T-helper 1 cell treated with Interleukin-12 subunit alpha and Interleukin-12 subunit beta and Interleukin-4 antibody, amounts not matched to agents 30 ng/mL and 1 ng/mL, for 36 hours (primary cell): ENCODE results near the gene PCDHB11. TPM values are rescaled to one million over a fixed set of nuclear protein-coding genes. Genes with fewer than 3 reads are reported as not detected.
"Not testable (repeated sequence)": the region's sequence is repeated elsewhere in the genome, so short reads cannot be mapped to it uniquely, and the experiment has no call there.

Source experiments
- intact Hi-C: fragments of 100-400 bp; cut with micrococcal nuclease; formaldehyde crosslinking; loops from one replicate; pipeline ENCODE4 v1.15.1; 2024
- total RNA-seq: library from RNA; stranded (reverse); gene quantifications from 2 replicates; pipeline ENCODE4 v1.2.3, GENCODE V29; 2022

The PCDHB11 gene
- not detected in 2 replicates for total RNA-seq

DNA sequence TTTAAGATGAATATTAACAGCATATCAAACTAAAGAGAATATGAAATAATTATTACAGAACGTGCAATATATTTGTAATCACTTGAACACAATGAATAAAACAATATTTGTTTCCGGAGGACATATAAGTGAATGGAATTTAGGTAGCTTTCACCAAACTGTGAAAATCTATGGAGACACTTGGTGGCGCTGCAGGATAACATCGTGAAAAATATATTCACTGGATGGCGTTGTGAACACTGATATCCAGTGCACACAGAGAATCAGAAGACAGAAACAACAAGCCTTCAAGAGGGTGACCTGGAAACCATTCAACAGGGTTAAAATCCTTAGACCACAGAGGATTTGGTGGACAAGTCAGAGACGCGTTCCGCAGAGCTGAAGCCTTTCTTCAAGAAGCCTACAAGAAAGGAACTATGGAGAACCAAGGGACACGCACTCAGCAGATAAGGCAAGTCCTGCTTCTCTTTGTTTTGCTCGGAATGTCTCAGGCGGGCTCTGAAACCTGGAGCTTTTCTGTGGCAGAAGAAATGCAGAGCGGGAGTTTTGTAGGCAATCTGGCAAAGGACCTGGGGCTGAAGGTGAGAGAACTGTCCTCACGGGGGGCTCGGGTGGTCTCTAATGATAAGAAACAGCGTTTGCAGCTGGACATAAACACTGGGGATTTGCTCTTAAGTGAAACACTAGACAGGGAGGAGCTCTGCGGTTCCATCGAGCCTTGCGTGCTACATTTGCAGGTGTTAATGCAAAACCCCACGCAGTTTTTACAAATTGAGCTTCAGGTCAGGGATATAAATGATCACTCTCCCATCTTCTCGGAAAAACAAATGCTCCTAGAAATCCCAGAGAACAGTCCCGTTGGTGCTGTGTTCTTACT is at the start of gene PCDHB11:
PCDHB11 (plus strand) TSS at position 269 of the 877 bp plus-strand sequence; CDS start at position 417, 148 bp downstream.
- intact Hi-C loops, result loop anchor here (10.0 kb wide), 1 partner anchor 165 kb away; the partner anchor contains the start of gene PCDHGA5

DNA sequence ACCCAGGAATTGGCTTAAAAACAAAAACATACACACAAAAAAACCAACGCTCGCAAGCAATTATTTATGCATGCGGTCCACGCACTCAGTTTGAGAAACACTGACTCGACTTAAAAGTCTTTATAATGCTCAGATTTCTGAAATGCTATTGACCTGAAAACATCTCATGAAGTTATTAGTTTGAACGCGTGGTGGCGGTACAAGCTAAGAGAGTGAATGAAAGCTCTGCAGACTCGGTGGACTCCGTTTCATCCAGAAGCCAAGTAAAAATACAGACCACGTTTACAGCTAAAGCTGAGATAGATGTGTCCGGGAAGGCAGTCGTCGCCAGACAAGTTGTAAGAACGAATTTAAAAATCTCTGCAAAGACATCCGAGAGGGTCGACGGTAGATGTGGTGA is 49.6 kb upstream of the PCDHB11 start, which contains the start of gene PCDHB6:
PCDHB6 (plus strand) TSS at position 246 of the 400 bp plus-strand sequence. CDS start 201 bp downstream, outside the sequence.
- intact Hi-C loops, result loop anchor here (10.0 kb wide), 1 partner anchor 265 kb away; the partner anchor contains the start of gene PCDHA13

DNA sequence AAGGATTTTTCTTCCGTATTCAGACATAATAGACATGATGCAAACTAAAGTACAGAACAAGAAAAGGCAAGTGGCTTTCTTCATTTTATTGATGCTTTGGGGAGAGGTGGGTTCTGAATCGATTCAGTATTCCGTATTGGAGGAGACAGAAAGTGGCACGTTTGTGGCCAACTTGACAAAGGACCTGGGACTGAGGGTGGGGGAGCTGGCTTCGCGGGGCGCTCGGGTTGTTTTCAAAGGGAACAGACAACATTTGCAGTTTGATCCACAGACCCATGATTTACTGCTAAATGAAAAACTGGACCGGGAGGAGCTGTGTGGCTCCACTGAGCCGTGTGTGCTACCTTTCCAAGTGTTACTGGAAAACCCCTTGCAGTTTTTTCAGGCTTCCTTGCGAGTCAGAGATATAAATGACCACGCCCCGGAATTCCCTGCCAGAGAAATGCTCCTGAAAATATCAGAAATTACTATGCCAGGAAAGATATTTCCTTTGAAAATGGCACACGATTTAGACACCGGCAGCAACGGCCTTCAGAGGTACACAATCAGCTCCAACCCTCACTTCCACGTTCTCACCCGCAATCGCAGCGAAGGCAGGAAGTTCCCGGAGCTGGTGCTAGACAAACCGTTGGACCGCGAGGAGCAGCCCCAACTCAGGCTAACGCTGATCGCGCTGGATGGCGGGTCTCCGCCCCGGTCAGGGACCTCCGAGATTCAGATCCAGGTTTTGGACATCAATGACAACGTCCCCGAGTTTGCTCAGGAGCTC is 49.0 kb upstream of the PCDHB11 start:
- intact Hi-C loops, result loop anchor here (10.0 kb wide), 1 partner anchor 266 kb away; the partner anchor contains the start of gene PCDHA13

DNA sequence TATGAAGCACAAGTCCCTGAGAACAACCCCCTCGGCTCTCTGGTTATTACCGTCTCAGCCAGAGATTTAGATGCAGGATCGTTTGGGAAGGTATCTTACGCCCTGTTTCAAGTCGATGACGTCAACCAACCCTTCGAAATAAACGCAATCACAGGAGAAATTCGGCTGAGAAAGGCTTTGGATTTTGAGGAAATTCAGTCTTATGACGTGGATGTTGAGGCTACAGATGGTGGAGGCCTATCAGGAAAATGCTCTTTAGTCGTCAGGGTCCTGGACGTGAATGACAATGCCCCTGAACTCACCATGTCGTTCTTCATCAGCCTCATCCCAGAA is 48.5 kb upstream of the PCDHB11 start:
- intact Hi-C loops, result loop anchor here (10.0 kb wide), 1 partner anchor 266 kb away; the partner anchor contains the start of gene PCDHA13

DNA sequence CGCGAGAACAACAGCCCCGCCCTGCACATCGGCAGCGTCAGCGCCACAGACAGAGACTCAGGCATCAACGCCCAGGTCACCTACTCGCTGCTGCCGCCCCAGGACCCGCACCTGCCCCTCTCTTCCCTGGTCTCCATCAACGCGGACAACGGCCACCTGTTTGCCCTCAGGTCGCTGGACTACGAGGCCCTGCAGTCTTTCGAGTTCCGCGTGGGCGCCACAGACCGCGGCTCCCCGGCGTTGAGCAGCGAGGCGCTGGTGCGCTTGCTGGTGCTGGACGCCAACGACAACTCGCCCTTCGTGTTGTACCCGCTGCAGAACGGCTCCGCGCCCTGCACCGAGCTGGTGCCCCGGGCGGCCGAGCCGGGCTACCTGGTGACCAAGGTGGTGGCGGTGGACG is 47.8 kb upstream of the PCDHB11 start:
- intact Hi-C loops, result loop anchor here (10.0 kb wide), 1 partner anchor 267 kb away; the partner anchor contains the start of gene PCDHA13

DNA sequence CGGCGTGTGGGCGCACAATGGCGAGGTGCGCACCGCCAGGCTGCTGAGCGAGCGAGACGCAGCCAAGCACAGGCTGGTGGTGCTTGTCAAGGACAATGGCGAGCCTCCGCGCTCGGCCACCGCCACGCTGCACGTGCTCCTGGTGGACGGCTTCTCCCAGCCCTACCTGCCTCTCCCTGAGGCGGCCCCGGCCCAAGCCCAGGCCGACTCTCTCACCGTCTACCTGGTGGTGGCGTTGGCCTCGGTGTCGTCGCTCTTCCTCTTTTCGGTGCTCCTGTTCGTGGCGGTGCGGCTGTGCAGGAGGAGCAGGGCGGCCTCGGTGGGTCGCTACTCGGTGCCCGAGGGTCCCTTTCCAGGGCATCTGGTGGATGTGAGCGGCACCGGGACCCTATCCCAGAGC is 47.3 kb upstream of the PCDHB11 start:
- intact Hi-C loops, result loop anchor here (10.0 kb wide), 1 partner anchor 267 kb away; the partner anchor contains the start of gene PCDHA13

DNA sequence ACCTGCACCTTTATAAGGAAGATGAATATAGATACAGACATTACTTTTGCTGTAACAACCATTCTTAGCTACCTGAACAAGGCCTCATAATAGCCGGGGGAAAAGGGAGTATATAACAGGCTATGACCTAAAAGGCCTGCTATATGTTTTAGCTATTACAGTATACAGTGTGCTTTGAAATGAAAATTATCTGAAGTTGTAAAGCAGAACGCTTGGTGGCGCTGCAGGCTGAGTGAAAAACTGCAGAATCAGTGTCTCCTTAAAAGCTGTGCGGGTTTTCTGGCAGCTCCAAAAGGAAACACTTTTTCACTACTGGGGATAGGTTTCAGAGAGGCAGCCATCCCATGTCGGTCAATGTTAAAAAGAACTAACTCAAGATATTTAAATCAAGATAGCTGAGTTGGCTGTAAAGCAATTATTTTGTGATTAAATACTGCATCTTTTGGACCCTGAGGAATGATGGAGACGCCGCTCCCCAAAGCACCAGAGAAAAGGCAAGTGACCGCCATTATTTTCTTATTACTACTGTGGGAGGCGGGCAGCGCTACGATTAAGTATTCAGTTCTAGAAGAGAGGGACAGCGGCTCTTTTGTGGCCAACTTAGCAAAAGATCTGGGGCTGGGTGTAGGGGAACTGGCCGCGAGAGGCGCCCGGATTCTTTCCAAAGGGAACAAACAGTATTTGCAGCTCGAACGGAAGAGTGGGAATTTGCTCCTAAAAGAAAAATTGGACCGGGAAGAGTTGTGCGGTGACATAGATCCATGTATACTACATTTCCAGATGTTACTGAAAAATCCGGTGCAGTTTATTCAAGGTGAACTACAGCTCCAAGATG is 43.7 kb upstream of the PCDHB11 start:
- intact Hi-C loops, result loop anchor here (10.0 kb wide), 1 partner anchor 271 kb away; the partner anchor contains the start of gene PCDHA13

DNA sequence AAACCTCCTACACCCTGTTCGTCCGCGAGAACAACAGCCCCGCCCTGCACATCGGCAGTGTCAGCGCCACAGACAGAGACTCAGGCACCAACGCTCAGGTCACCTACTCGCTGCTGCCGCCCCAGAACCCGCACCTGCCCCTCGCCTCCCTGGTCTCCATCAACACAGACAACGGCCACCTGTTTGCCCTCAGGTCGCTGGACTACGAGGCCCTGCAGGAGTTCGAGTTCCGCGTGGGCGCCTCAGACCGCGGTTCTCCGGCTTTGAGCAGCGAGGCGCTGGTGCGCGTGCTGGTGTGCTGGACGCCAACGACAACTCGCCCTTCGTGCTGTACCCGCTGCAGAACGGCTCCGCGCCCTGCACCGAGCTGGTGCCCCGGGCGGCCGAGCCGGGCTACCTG is 42.1 kb upstream of the PCDHB11 start:
- intact Hi-C loops, result loop anchor here (10.0 kb wide), 1 partner anchor 273 kb away; the partner anchor contains the start of gene PCDHA13

DNA sequence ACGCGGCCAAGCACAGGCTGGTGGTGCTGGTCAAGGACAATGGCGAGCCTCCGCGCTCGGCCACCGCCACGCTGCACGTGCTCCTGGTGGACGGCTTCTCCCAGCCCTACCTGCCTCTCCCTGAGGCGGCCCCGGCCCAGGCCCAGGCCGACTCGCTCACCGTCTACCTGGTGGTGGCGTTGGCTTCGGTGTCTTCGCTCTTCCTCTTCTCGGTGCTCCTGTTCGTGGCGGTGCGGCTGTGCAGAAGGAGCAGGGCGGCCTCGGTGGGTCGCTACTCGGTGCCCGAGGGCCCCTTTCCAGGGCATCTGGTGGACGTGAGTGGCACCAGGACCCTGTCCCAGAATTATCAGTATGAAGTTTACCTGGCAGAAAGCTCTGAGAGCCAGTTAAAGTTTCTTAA is 41.5 kb upstream of the PCDHB11 start:
- intact Hi-C loops, result loop anchor here (10.0 kb wide), 1 partner anchor 273 kb away; the partner anchor contains the start of gene PCDHA13

DNA sequence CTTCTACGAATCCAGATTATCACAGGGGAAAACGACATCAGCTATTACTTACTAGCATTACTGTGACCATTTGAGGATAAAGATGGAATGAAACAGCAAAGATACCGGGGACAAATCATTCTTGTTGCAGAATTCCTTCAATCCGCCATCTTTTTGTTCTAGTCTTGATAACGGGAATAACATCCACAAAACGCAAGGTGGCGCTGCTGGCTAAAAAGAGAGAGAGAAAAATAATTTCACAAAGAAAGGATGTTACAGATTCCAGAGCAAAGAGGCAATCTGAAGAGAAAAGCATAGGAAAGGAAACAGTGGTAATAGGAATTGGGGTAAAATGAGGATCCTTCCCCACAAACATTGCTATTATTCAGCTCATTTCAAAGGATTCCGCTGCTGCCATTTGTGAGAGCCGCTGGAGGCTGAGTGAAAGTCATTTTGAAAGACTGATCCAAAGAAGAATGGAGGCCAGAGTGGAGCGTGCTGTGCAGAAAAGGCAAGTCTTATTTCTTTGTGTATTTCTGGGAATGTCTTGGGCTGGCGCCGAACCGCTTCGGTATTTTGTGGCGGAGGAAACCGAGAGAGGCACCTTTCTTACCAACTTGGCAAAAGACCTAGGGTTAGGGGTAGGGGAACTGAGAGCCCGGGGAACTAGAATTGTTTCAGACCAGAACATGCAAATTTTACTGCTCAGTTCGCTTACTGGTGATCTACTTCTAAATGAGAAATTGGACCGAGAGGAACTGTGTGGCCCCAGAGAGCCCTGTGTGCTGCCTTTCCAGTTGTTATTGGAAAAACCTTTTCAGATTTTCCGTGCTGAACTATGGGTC is 26.8 kb upstream of the PCDHB11 start, which contains the start of gene PCDHB7:
PCDHB7 (plus strand) TSS at position 264 of the 824 bp plus-strand sequence; CDS start at position 456, 192 bp downstream.
- intact Hi-C loops, result no loop called here

DNA sequence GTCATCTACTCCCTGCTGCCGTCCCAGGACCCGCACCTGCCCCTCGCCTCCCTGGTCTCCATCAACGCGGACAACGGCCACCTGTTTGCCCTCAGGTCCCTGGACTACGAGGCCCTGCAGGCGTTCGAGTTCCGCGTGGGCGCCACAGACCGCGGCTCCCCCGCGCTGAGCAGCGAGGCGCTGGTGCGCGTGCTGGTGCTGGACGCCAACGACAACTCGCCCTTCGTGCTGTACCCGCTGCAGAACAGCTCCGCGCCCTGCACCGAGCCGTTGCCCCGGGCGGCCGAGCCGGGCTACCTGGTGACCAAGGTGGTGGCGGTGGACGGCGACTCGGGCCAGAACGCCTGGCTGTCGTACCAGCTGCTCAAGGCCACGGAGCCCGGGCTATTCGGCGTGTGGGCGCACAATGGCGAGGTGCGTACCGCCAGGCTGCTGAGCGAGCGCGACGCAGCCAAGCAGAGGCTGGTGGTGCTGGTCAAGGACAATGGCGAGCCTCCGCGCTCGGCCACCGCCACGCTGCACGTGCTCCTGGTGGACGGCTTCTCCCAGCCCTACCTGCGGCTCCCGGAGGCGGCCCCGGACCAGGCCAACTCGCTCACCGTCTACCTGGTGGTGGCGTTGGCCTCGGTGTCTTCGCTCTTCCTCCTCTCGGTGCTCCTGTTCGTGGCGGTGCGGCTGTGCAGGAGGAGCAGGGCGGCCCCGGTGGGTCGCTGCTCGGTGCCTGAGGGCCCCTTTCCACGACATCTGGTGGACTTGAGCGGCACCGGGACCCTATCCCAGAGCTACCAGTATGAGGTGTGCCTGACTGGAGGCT is 24.9 kb upstream of the PCDHB11 start:
- intact Hi-C loops, result not testable (repeated sequence)

DNA sequence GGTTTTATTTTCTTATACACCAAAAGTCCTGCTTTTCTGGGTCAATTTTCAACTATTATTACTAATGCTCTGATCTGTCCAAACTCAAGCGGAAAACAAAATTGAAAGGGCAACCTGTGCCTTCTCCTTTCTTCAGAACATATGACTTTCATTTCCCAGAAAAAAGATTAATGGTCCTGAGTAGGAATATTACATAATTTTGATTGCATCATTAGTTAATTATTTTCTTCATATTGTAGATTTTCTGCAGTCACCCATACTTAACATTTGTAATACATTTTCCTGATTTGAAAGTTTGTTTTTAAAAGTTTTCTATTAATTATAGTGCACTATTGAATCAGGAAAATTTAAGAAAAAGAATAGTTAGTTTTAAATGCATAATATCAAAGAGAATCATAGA is 23.5 kb upstream of the PCDHB11 start:
- intact Hi-C loops, result no loop called here

DNA sequence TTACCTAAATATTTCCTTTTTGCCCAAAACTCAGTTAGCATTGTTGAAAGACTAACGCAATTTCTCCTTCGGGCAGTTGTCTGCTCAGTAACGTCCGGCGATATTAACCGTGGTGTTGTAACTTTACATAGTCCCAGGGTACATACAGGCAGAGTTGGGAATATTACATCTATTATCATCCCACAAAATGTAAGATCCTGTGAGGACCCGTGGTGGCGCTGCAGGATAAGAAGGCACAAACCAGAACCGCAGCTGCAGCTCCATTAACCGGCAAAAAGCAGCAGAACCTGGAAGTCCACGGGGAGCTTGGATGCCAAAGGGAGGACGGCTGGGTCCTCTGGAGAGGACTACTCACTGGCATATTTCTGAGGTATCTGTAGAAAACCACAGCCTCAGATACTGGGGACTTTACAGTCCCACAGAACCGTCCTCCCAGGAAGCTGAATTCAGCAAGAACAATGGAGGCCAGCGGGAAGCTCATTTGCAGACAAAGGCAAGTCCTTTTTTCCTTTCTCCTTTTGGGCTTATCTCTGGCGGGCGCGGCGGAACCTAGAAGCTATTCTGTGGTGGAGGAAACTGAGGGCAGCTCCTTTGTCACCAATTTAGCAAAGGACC is 21.7 kb upstream of the PCDHB11 start, which contains the start of gene PCDHB8:
PCDHB8 (plus strand) TSS at position 214 of the 615 bp plus-strand sequence; CDS start at position 459, 245 bp downstream.
- intact Hi-C loops, result loop anchor here (2.0 kb wide), 1 partner anchor 37 kb away; no protein-coding TSS in a partner anchor

DNA sequence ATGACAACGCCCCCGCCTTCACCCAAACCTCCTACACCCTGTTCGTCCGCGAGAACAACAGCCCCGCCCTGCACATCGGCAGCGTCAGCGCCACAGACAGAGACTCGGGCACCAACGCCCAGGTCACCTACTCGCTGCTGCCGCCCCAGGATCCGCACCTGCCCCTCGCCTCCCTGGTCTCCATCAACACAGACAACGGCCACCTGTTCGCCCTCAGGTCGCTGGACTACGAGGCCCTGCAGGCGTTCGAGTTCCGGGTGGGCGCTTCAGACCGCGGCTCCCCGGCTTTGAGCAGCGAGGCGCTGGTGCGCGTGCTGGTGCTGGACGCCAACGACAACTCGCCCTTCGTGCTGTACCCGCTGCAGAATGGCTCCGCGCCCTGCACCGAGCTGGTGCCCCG is 20.1 kb upstream of the PCDHB11 start:
- intact Hi-C loops, result loop anchor here (2.0 kb wide), 1 partner anchor 35 kb away; no protein-coding TSS in a partner anchor

DNA sequence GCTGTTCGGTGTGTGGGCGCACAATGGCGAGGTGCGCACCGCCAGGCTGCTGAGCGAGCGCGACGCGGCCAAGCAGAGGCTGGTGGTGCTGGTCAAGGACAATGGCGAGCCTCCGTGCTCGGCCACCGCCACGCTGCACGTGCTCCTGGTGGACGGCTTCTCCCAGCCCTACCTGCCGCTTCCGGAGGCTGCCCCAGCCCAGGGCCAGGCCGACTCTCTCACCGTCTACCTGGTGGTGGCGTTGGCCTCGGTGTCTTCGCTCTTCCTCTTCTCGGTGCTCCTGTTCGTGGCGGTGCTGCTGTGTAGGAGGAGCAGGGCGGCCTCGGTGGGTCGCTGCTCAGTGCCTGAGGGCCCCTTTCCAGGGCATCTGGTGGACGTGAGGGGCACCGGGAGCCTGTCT is 19.6 kb upstream of the PCDHB11 start:
- intact Hi-C loops, result loop anchor here (2.0 to 10.0 kb wide), 2 partner anchors 35 to 335 kb away; partner anchors contain the start of genes PCDHA8 and PCDHA9

DNA sequence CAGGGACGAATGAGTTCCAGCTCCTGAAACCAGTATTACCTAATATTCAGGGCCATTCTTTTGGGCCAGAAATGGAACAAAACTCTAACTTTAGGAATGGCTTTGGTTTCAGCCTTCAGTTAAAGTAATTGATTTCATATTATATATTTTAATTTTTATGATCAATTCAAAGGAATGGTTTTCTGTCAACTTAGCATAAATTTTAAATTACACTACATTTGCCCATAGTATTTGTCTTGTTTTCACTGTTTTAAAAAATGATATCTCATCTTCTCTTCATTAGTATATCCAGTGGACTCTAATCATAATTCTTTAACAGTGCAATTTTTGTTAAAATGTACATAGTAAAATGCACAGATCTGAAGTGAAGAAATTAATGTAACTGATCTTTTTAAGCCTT is 19.1 kb upstream of the PCDHB11 start:
- intact Hi-C loops, result loop anchor here (10.0 kb wide), 1 partner anchor 336 kb away; the partner anchor contains the start of genes PCDHA8 and PCDHA9

DNA sequence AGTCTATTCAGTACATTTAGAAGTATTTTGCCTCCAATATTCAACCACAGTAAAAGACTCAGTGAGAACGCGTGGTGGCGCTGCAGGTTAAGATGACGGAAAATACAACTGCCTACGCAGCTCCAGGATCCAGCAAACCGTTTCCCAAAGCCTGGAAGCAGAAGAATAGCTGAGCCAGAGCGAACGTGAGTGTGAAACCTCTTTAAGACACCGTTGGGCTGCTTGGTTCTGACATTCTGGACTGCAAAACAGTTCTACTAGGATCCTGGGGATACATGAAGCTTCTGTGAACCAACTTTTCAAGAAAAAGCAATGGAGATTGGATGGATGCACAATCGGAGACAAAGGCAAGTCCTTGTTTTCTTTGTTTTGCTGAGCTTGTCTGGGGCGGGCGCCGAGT is 17.2 kb upstream of the PCDHB11 start, which contains the start of gene PCDHB16:
PCDHB16 (plus strand) TSS at position 140 of the 400 bp plus-strand sequence; CDS start at position 313, 173 bp downstream.
- intact Hi-C loops, result loop anchor here (10.0 kb wide), 1 partner anchor 337 kb away; the partner anchor contains the start of genes PCDHA8 and PCDHA9
